Stimulated activated CD4-positive, alpha-beta T cell treated with anti-CD3 and anti-CD28 coated beads, Interleukin-2, amount 100 ng/mL, for 48 hours (primary cell): ENCODE results near the gene MRPL23.

ENCODE experiments used
- DNase-seq, 2 donors: peaks; one replicate each; pipeline ENCODE4 v3.0.0-alpha.2; 2020

MRPL23 gene

GRCh38 chr11:1921574-1922141, 25.5 kb upstream of the MRPL23 start:
- DNase-seq = no peak

DNA sequence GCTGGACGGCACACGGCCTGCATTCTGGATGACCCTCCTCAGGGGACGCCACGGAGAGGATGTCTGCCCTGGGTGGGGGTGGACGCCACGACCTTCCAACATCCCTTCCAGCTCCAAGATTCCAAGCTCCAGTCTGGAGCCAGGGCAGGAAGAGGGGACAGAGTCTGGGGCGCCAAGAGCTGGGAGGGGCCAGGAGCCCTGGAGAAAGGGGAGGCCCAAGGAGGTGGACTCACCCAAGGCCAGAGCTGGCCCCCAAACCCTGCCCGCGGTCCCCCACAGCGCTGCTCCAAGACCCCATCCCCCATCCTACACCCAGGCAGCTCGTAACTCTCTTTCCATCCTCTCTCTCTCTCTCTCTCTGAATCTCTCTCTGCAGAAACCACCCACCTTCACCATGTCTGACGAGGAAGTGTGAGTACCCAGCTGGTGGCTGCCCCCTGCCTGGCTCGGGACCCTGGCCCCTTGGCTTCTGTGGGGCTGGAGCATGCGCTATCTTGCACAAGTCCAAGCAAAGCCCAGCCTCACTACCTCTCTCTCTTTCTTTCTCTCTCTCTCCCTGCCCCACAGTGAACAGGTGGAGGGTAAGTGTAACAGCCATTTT, 24.6 kb upstream of the MRPL23 start:
- DNase-seq = no peak

DNA sequence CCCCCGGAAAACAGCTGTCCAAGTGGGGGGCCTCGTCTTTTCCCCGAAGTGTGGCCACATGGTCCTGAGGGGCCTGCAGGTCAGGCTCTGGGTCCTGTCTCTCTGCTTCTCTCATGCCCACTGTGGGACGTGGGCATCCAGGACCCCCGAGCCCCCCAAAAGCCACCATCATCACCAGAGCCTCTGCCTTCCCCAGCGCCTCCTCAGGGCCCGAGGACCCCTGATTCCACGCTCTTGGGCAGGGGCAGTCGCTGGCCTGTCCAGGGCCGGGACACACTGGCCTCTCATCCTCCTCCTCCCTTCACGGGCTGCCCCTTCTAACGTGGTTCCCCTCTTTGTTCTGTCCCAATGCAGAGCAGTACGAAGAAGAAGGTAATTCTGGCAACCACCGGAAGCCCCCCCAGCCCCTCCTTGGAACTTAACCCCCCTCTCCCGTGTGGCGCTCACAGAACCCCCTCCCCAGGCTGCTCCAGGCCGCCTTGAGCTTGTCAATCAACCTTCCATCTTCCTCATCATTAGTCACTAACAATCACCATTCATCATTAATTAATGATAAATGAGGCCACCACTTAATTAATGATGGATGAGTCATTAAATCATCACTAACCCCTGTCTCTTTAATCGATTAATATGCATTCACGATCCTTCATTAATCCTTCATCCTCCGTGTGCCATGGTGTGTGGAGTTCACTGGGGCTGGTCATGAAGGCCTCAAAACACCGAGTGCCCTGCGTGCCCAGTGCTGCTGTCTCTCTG, 23.8 kb upstream of the MRPL23 start:
- no peak for DNase-seq

DNA sequence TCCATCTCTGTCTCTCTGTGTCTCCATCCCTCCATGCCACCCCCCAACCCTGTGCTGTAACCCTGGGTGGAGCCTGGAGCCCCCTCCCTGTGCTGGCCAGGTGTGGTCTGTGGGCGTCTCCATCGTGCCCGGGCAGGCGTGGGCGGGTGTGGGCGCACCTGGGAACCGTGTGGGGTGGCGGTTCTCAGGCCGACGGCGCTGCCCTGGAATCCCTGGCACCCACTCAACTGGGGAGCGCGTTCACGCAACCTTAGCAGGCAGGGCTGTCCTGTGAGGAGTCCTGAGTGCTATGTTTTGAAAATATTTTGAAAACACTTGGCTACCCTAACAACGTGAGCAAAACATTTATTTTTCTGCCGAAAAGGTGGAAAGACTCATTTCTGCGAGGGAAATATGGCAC, 23.0 kb upstream of the MRPL23 start:
- no peak for DNase-seq

DNA sequence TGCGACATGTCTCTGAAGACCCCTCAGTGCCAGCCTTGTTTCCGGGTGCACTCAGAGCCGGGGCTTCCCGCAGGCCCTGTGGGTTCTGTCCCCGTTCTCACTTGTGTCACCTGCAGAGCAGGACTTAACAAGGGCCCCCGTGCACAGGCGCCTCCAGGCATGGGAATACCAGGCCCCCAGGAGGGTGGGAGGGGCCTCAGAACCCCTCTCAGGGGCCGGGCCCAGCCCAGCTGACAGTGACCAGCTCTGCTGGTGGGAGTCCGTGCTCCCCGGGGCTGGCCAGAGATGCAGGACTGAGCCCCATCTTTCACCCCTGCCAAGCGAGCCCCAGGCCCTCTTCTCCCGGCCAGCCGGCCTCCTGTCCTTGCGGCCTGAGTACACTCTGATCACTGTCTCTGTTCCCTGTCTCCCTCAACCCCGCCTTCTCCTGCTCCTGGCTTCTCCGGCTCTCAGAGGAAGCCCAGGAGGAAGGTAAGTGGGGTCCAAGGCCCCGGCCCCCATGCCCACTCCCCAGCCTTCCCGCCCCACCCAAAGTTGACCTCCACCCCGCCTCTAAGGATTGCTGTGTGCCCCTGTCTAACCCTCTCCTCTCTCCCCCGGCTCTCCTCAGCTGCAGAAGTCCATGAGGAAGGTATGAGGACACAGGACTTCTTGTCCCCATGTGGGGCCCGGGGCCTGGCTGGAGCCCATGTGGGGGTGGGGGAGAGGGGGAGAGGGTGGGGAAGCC, 22.3 kb upstream of the MRPL23 start:
- no peak for DNase-seq

DNA sequence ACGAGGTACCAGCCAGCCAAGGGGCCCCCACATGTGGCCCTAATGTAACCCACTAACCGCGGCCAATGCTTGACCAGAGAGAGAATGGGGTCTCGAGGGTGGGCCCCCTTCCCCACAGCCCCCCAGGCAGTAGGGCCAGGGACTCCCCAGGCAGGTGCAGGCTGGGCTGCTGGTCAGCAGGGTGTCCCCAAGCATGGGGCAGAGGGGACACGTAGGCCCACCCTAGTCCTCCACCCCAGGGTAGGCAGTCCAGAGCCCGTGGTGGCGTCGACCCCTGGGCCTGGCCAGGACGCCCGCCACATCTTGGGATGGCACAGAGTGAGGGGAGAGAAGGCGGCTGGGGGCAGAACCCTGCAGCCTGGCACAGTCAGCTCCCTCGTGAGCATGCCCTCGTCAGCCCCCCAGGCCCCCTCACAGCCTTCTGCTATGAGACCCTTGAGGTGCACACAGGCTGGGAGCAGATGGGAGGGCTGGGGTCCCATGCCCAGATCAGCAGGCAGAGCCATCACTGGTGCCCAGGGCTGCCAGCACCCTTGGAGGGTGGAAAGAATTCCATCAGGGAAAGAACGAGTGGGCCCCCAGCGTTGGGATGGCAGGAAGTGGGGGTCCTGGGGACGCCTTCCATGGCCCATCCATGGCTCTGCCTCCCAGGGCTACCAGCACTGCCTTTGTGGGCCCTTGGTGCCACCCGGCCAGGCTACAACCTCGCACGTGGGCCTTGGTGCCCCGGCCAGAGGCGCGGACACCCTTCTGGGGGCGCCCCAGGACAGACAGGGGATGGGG, 21.6 kb upstream of the MRPL23 start:
- DNase-seq = no peak

DNA sequence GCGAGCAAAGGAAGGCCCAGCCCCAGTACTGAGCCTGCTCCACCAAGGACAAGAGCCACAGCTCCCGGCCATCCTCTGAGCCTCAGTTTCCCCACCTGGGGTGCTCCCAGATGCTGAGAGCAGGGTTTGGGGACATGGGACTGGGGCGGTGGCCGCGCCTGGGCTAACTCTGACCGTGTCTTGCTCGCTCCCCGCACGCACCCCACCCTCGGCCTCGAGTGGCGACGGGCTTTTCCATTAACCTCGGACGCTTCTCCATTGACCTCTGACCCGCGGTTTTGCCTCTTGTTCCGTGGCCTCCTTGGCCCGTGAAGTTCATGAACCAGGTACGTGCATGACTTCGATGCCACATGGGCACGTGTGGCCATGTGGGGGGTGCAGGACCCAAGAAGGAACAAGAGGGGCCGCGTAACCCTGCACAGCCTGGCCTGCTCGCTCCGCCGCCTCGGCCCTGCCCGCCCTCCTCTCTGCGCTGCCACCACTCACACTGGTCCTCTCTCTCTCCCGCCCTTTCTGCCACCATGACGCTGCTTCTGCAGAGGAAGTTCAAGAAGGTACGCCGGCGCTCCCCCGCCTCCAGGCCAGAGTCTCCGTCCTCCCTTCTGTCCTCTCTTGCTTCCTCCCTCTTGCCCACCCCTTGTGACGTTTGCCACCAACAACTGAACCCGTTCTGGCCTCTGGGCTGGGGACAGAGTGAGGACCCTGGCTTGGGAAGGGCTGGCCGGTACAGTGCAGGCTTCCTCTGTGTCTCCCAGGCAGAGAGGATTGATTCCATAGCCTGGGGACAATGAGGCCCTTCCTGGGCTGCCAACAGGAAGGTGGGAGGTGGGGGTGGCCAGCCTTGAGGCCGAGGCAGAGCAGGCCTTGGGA, 20.7 kb upstream of the MRPL23 start:
- DNase-seq = no peak

DNA sequence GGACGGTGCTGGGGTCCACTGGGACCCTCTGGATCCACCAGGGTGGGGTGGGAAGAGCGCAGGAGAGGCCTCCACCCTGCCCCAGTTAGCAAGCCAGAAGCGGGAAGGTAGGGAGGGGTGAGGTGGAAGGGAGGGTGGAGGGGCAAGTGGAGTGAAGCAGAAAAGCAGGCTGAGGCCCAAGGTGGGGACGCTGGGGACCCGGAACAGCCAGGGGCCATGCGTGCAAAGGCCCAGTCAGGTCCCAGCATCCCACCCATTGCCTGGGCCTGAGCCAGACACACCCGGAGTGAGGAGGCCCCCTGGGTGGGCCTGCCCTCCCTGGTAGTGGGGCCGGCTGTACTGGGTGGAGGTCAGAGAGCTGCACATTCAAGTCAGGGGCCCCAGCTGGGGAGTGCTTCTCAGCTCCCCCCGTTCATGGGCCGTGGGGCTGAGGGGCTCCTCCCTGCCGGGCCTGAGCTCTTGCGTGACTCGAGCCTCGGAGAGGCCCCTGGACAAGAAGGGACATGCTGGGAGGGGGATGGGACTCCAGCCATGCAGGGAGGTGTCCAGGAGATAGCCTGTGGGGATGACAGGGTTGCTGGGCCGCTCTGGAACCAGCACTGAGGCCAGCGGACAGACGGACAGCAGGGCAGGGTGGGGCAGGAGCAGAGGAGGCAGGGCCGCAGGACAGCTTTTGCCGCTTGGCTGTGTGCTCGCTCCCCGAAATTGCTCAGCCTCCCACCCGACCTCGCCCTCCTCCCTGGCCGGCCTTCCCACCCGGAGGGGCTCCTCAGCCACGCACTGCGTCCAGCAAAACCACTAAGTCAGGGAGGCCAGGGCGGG, 19.9 kb upstream of the MRPL23 start:
- DNase-seq = no peak

DNA sequence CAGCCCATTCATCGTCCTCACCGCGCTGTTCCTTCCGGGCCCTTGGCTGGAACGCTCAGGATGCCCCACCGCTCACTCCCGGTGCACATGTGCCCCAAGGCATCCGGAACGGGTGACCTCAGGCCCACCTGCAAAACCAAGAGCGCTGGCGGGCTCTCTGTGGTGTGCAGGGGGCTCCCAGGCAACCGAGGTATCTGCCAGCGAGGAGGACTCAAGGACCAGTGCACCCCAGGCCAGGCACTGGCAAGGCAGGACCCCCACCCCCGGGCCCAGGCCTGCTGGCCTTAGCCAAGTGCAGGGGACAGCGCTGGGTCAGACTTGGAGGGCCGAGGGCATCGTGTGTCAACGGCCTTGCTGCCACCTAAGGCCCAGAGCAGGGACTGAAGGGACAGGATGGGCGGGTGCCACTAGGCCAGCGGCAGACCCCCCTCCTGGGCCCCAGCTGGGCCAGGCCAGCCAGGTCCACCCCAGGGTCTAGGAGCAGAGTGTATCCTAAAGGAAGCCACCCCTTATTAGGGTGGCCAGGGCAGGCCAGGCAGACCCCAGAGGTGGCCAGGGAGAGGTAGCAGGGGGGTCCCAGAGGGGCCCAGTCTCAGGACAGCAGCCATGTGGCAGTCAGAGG, 19.2 kb upstream of the MRPL23 start:
- no peak for DNase-seq

DNA sequence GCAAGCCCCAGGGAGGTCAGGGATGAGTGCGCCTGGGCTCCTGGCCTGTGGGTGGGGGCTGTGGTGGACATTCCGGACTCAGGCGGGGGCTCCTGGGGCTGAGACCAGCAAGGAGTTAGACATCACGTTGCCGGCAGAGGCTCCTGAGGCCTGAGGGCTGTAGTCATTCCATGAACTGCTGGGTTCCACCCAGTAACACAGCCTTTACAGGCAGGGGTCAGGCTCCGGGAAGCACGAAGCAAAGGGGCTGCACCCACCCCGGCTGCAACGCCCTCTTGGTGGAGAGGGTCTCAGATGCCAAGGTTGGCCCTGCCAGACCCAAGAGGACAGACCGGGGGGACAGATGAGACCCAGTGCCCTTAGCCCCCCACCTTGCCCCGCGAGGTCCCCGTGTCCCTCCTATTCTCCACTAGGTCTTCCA, 18.7 kb upstream of the MRPL23 start:
- DNase-seq = no peak

DNA sequence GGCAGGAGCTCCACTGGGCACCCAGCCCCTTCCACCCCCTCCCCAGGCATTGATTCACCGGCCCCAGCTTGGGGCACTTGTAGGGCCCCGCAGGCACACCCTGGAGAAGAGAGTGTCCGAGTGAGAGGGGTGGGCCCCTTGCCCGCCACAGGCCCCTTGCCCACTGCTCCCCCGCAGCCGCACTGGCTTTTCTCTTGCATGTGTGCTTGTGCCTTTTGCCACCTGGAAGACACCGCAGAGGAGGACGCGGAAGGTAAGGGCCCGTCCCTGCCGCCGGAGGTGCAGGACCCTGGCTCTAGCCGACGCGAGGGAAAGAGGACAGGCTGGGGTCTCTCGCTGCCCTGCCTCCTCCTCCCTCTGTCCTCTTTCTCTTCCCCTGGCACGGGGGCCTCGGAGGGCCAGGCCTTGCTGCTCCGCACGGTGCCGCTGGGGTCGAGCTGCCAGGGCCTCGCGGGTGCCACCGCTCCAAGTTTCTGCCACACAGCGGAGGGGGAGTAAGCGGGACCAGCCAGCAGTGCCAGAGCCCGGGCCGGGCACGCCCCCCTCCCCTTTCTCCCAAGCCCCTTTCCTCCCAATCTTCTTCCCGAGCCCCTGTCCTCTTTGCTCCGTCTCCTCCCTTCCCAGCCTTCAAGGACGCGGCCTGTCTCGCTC, 18.1 kb upstream of the MRPL23 start:
- no peak for DNase-seq

DNA sequence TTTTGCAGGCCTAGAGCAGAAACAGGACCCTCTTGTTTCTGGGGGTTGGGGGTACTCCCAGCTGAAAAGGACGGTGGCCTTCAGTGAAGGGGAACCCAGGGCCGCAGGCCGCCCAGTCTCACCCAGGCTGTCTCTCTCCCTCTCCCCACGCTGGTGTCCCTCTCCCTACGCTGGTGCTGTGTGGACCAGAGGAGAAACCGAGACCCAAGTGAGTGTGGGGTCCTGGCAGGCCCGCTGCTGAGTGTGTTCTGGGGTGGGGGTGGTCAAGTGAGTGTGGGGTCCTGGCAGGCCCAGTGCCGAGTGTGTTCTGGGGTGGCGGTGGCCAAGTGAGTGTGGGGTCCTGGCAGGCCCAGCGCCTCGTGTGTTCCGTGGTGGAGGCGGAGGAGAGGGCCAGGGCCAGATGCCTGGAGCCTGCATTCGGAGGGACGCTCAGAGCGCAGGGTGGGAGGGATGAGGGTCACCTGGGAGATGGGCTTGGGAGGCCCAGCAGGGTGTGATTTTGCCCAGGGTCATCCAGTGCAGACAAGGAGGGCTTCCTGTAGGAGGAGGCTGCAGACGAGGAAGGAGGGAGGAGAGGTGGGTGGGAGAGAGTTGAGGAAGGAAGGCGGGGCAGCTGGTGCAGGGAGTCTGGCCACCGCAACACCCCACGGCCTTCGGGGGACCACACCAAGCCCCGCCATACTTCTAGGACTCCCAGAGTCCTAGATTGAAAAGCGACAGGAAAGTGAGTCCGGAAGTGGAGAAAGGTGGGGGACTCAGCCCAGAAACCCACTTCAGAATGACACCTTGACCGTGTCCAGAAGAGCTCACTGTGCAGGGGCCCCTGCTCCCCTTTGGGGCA, 17.3 kb upstream of the MRPL23 start:
- DNase-seq = no peak

DNA sequence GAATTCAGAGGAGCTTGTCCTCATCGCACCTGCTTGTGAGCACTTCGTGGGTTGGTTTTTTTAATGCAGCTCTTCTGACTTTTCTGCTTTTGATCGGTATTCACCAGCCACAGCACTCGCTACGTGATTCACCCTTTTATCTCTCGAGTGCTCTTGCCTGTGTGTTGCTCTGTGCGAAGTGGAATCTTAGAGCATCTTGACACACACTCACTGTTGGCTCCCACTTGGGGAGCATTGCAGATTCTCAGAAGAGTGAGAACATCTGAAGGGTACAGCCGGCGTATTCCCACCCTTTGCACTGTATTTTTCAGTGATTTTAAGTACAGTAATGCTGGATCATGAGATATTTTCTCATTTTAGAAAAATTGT, 16.7 kb upstream of the MRPL23 start:
- DNase-seq = no peak

GRCh38 chr11:1931341-1932104, 15.6 kb upstream of the MRPL23 start:
- DNase-seq = no peak

GRCh38 chr11:1932105-1932480, 15.0 kb upstream of the MRPL23 start:
- no peak for DNase-seq

DNA sequence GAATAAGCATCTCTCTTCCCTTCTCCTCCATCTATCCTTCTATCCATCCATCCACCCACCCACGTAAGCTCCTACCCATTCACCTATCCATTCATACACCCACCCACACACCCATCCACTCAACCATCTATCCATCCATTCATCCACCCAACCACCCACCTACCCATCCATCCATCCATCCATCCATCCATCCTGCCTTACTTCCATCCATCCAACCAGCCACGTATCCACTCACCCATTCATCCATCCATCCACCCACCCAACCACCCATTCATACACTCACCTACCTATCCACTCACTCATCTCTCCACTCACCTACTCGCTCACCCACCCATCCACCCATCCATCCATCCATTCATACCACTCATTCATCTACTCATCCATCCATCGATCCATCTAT, 14.5 kb upstream of the MRPL23 start:
- no peak for DNase-seq

DNA sequence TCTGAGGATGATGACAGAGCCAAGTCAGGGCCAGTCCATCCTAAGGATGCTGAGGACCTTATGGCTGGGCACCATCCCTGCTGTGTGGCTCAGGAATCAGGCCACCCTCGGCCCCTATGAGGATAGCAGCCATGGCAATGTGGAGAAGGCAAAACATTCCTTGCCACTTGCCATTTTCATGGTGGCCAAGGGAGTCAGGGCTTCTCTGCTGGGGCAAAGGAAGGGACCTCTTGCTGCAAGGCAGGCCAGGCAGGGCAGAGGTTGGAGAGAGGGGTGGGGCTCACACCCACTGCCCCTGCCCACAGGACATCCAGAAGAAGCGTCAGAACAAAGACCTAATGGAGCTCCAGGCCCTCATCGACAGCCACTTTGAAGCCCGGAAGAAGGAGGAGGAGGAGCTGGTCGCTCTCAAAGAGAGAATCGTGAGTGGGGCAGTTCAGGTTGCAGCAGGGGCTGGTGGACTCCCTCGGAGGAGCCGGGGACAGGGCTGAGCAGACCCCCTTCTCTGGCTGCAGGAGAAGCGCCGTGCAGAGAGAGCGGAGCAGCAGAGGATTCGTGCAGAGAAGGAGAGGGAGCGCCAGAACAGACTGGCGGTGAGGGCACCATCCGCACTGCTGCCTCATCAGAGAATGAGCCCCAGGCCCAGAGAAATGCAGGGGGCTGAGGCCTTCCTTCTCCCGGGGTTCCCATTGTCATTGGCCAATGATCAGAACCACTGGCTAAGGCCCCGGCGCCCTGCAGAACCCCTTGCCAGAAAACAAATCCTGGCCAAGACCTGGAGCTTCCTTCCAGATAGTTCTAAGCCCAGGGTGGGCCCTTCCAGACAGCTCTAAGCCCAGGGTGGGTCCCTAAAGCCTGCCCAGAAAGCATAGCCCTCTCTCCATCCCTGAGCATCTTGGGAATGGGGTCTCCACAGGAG, 13.5 kb upstream of the MRPL23 start:
- DNase-seq = no peak
